Measurements from ENCODE around the gene DNAAF1.
"Not testable (repeated sequence)": the region's sequence is repeated elsewhere in the genome, so short reads cannot be mapped to it uniquely, and the experiment has no call there.

The DNAAF1 gene

GRCh38 chr16:84144859-84145639, at the start of gene DNAAF1, which contains the start of gene HSDL1:
Gene DNAAF1, plus strand, starts transcription at chr16:84145308. Its CDS starts 133 bp downstream, at chr16:84145441.
Gene HSDL1, minus strand, starts transcription at chr16:84145177. Its CDS starts 13,856 bp downstream, at chr16:84131321.
- in situ Hi-C loops (cut with HindIII; ENCODE audit: low sequenced_read_pairs): no loop called here

GRCh38 chr16:84095466-84095865, 49.6 kb upstream of the DNAAF1 start:
- in situ Hi-C loops (cut with HindIII; ENCODE audit: low sequenced_read_pairs): no loop called here

- in situ Hi-C loops (cut with HindIII; ENCODE audit: low sequenced_read_pairs): no loop called here
These were observed 48.6 kb upstream of the DNAAF1 start for GRCh38 chr16:84096447-84097005.

GRCh38 chr16:84098939-84099338, 46.2 kb upstream of the DNAAF1 start:
- in situ Hi-C loops (cut with HindIII; ENCODE audit: low sequenced_read_pairs): no loop called here

GRCh38 chr16:84103678-84104077, 41.4 kb upstream of the DNAAF1 start:
- in situ Hi-C loops (cut with HindIII; ENCODE audit: low sequenced_read_pairs): no loop called here

- in situ Hi-C loops (cut with HindIII; ENCODE audit: low sequenced_read_pairs): no loop called here
These were observed 40.9 kb upstream of the DNAAF1 start for GRCh38 chr16:84104231-84104630.

GRCh38 chr16:84105301-84105815, 39.8 kb upstream of the DNAAF1 start:
- in situ Hi-C loops (cut with HindIII; ENCODE audit: low sequenced_read_pairs): no loop called here

- in situ Hi-C loops (cut with HindIII; ENCODE audit: low sequenced_read_pairs): no loop called here
These were observed 39.0 kb upstream of the DNAAF1 start for GRCh38 chr16:84105948-84106740.

GRCh38 chr16:84107921-84108320, 37.2 kb upstream of the DNAAF1 start:
- in situ Hi-C loops (cut with HindIII; ENCODE audit: low sequenced_read_pairs): no loop called here

- in situ Hi-C loops (cut with HindIII; ENCODE audit: low sequenced_read_pairs): no loop called here
These were observed 35.3 kb upstream of the DNAAF1 start for GRCh38 chr16:84109598-84110335.

GRCh38 chr16:84110527-84110926, 34.6 kb upstream of the DNAAF1 start:
- in situ Hi-C loops (cut with HindIII; ENCODE audit: low sequenced_read_pairs): no loop called here

- in situ Hi-C loops (cut with HindIII; ENCODE audit: low sequenced_read_pairs): no loop called here
These were observed 33.6 kb upstream of the DNAAF1 start for GRCh38 chr16:84111525-84111924.

- in situ Hi-C loops (cut with HindIII; ENCODE audit: low sequenced_read_pairs): not testable (repeated sequence)
These were observed 33.2 kb upstream of the DNAAF1 start for GRCh38 chr16:84111949-84112348.

- in situ Hi-C loops (cut with HindIII; ENCODE audit: low sequenced_read_pairs): no loop called here
These were observed 29.0 kb upstream of the DNAAF1 start for GRCh38 chr16:84115919-84116719.

GRCh38 chr16:84116720-84117493, 28.2 kb upstream of the DNAAF1 start, which contains the start of gene MBTPS1:
Gene MBTPS1, minus strand, starts transcription at chr16:84116942. Its CDS starts 15,159 bp downstream, at chr16:84101783.
- in situ Hi-C loops (cut with HindIII; ENCODE audit: low sequenced_read_pairs): no loop called here

GRCh38 chr16:84117494-84117843, 27.6 kb upstream of the DNAAF1 start:
- in situ Hi-C loops (cut with HindIII; ENCODE audit: low sequenced_read_pairs): no loop called here

GRCh38 chr16:84118315-84118714, 26.8 kb upstream of the DNAAF1 start:
- in situ Hi-C loops (cut with HindIII; ENCODE audit: low sequenced_read_pairs): not testable (repeated sequence)

GRCh38 chr16:84119368-84119767, 25.7 kb upstream of the DNAAF1 start:
- in situ Hi-C loops (cut with HindIII; ENCODE audit: low sequenced_read_pairs): no loop called here

GRCh38 chr16:84120023-84120422, 25.1 kb upstream of the DNAAF1 start:
- in situ Hi-C loops (cut with HindIII; ENCODE audit: low sequenced_read_pairs): no loop called here
